SK-N-SH treated with all-trans-retinoic acid at 6 μM for 48 hours (cell line): ENCODE results near the gene GPC5.

Experiments used
- BACH2 ChIP-seq: fragments of 250-450 bp; sonication (Bioruptor Pico); IDR thresholded peaks from 2 replicates; pipeline ENCODE4 v1.9.0; 2021; ENCODE audit warnings: mild to moderate bottlenecking, borderline replicate concordance
- CREB5 ChIP-seq: fragments of 250-450 bp; sonication (Bioruptor Pico); IDR thresholded peaks from 2 replicates; pipeline ENCODE4 v1.5.1; 2020; ENCODE audit warnings: low read depth, mild to moderate bottlenecking, moderate library complexity
- RARB ChIP-seq: fragments of 250-450 bp; sonication (Bioruptor Pico); IDR thresholded peaks from 2 replicates; pipeline ENCODE4 v1.8.0; 2021; ENCODE audit warnings: mild to moderate bottlenecking, moderate library complexity
- TOX ChIP-seq: fragments of 250-450 bp; sonication (Bioruptor Pico); IDR thresholded peaks from 2 replicates; pipeline ENCODE4 v1.8.0; 2021; ENCODE audit warnings: mild to moderate bottlenecking, moderate library complexity, borderline replicate concordance
- ZFP3 ChIP-seq: fragments of 250-450 bp; sonication (Bioruptor Pico); IDR thresholded peaks from 2 replicates; pipeline ENCODE4 v1.5.0; 2020; ENCODE audit warnings: mild to moderate bottlenecking, moderate library complexity
- ZNF8 ChIP-seq: fragments of 450-650 bp; formaldehyde crosslinking; IDR thresholded peaks from 2 replicates; pipeline ENCODE4 v1.5.0; 2020; ENCODE audit warnings: mild to moderate bottlenecking, moderate library complexity

- TF ChIP-seq BACH2 (CRISPR knock-in tag) (no peak), ZFP3 (no peak), TOX (no peak), CREB5 (CRISPR knock-in tag) (no peak), RARB (no peak), ZNF8 (CRISPR knock-in tag) (no peak)
These were observed 1319.4 kb downstream of the GPC5 start for GRCh38 chr13:92717857-92718256.
